Measurements from ENCODE around the gene PPM1N.

GRCh38 chr19:45503909-45504308 is 5.7 kb downstream of the PPM1N start:
- no peak for TF ChIP-seq CTCF (IDR thresholded peaks at IDR 0.05)
- no peak for TF ChIP-seq POLR2A (IDR thresholded peaks at IDR 0.05)

All from Peyer's patch (tissue), 4 donors.